ENCODE measurements around the gene PHACTR1. TPM values are rescaled to one million over a fixed set of nuclear protein-coding genes. Genes with fewer than 3 reads are reported as not detected.

PHACTR1 gene
- total RNA-seq, 1 donor from 2014 or later = 4.3 TPM

GRCh38 chr6:13014504-13015378, 298.2 kb downstream of the PHACTR1 start:
- intact Hi-C loops (cut with micrococcal nuclease) = loop anchor here (5.0 to 10.0 kb wide), 2 partner anchors 100 to 318 kb away; no protein-coding TSS in a partner anchor

- intact Hi-C loops (cut with micrococcal nuclease) = loop anchor here (5.0 to 10.0 kb wide), 2 partner anchors 101 to 317 kb away; no protein-coding TSS in a partner anchor
Observed at GRCh38 chr6:13015379-13015681, 298.8 kb downstream of the PHACTR1 start.

GRCh38 chr6:13024616-13025015, 308.0 kb downstream of the PHACTR1 start:
- intact Hi-C loops (cut with micrococcal nuclease) = loop anchor here (5.0 kb wide), 1 partner anchor 1147 kb away; no protein-coding TSS in a partner anchor

- intact Hi-C loops (cut with micrococcal nuclease) = no loop called here
Observed at GRCh38 chr6:13025893-13026499, 309.4 kb downstream of the PHACTR1 start.

GRCh38 chr6:13026557-13026956, 310.0 kb downstream of the PHACTR1 start:
- intact Hi-C loops (cut with micrococcal nuclease) = no loop called here

GRCh38 chr6:13027207-13027606, 310.6 kb downstream of the PHACTR1 start:
- intact Hi-C loops (cut with micrococcal nuclease) = no loop called here

- intact Hi-C loops (cut with micrococcal nuclease) = no loop called here
Observed at GRCh38 chr6:13030396-13030795, 313.8 kb downstream of the PHACTR1 start.

GRCh38 chr6:13032566-13032965, 316.0 kb downstream of the PHACTR1 start:
- intact Hi-C loops (cut with micrococcal nuclease) = no loop called here

GRCh38 chr6:13033145-13033544, 316.6 kb downstream of the PHACTR1 start:
- intact Hi-C loops (cut with micrococcal nuclease) = no loop called here

GRCh38 chr6:13034316-13034715, 317.7 kb downstream of the PHACTR1 start:
- intact Hi-C loops (cut with micrococcal nuclease) = no loop called here

GRCh38 chr6:13035606-13036005, 319.0 kb downstream of the PHACTR1 start:
- intact Hi-C loops (cut with micrococcal nuclease) = no loop called here

GRCh38 chr6:13038315-13038714, 321.7 kb downstream of the PHACTR1 start:
- intact Hi-C loops (cut with micrococcal nuclease) = no loop called here

GRCh38 chr6:13038741-13039190, 322.2 kb downstream of the PHACTR1 start:
- intact Hi-C loops (cut with micrococcal nuclease) = no loop called here

GRCh38 chr6:13044390-13044789, 327.8 kb downstream of the PHACTR1 start:
- intact Hi-C loops (cut with micrococcal nuclease) = no loop called here

GRCh38 chr6:13044896-13045295, 328.3 kb downstream of the PHACTR1 start:
- intact Hi-C loops (cut with micrococcal nuclease) = no loop called here

- intact Hi-C loops (cut with micrococcal nuclease) = no loop called here
Observed at GRCh38 chr6:13045676-13046075, 329.1 kb downstream of the PHACTR1 start.

- intact Hi-C loops (cut with micrococcal nuclease) = no loop called here
Observed at GRCh38 chr6:13046084-13046483, 329.5 kb downstream of the PHACTR1 start.

GRCh38 chr6:13048113-13048512, 331.5 kb downstream of the PHACTR1 start:
- intact Hi-C loops (cut with micrococcal nuclease) = no loop called here

GRCh38 chr6:13049666-13050254, 333.2 kb downstream of the PHACTR1 start:
- intact Hi-C loops (cut with micrococcal nuclease) = no loop called here

- intact Hi-C loops (cut with micrococcal nuclease) = no loop called here
Observed at GRCh38 chr6:13053006-13053461, 336.5 kb downstream of the PHACTR1 start.

GRCh38 chr6:13058051-13058450, 341.5 kb downstream of the PHACTR1 start:
- intact Hi-C loops (cut with micrococcal nuclease) = no loop called here

GRCh38 chr6:13059026-13059425, 342.5 kb downstream of the PHACTR1 start:
- intact Hi-C loops (cut with micrococcal nuclease) = no loop called here
